VCaP (cell line): Measurements from ENCODE around the gene CHM.

ENCODE experiments used
- H3K27ac ChIP-seq: fragments of 450-650 bp; 2 replicates; pipeline ENCODE4 v1.5.1; 2017
- TF ChIP-seq, protein P1 (sequence below): fragments of 450-650 bp; conservative IDR thresholded peaks from 2 replicates; pipeline ENCODE4 v1.5.1; 2017; ENCODE audit warnings: mild to moderate bottlenecking, moderate library complexity

CHM gene

DNA sequence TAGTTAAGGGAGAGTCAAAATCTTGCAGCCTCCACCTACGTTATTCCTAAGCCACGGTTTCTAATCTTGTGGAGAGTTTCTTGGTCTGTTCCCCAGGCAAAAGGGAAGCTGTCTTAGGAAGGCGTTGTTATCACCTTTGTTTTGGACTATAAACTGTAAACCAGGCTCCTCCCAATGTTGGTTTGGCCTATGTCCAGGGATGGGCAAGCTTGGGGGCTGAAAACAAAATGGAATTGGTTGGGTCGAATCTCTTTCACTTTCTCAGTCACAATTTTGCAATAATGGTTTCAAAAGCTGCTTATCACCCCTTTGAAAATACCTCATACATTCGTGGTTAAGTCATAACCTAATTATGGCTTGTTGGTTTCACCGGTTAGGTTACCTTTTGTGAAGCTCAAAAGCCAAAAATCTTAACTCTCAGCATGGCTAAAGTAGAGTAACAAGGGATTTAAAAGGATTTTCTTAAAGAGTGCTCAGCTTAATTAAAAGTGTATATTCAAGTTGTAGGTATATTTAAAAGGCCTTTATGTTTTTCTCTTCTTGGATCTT lies 232.1 kb downstream of the CHM start:
- H3K27ac ChIP-seq = no peak overlapping the region
- TF ChIP-seq, protein P1, sequence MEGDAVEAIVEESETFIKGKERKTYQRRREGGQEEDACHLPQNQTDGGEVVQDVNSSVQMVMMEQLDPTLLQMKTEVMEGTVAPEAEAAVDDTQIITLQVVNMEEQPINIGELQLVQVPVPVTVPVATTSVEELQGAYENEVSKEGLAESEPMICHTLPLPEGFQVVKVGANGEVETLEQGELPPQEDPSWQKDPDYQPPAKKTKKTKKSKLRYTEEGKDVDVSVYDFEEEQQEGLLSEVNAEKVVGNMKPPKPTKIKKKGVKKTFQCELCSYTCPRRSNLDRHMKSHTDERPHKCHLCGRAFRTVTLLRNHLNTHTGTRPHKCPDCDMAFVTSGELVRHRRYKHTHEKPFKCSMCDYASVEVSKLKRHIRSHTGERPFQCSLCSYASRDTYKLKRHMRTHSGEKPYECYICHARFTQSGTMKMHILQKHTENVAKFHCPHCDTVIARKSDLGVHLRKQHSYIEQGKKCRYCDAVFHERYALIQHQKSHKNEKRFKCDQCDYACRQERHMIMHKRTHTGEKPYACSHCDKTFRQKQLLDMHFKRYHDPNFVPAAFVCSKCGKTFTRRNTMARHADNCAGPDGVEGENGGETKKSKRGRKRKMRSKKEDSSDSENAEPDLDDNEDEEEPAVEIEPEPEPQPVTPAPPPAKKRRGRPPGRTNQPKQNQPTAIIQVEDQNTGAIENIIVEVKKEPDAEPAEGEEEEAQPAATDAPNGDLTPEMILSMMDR = no peak
